HepG2 (cell line): ENCODE results near the gene CACNA1C. TPM values are rescaled to one million over a fixed set of nuclear protein-coding genes. Genes with fewer than 3 reads are reported as not detected.

Experiments
- AKNA ChIP-seq: sonication (generic); formaldehyde crosslinking; IDR thresholded peaks from 2 replicates; pipeline ENCODE4 v1.4.0; 2020; ENCODE audit warnings: missing genetic modification reagents, borderline replicate concordance
- EEA1 ChIP-seq: sonication (generic); formaldehyde crosslinking; IDR thresholded peaks from 2 replicates; pipeline ENCODE4 v1.5.1; 2020; ENCODE audit warnings: mild to moderate bottlenecking, missing genetic modification reagents, borderline replicate concordance
- GLI4 ChIP-seq: sonication (generic); formaldehyde crosslinking; IDR thresholded peaks from 2 replicates; pipeline ENCODE4 v1.5.1; 2020; ENCODE audit warnings: missing genetic modification reagents, mild to moderate bottlenecking, moderate library complexity, borderline replicate concordance
- HMGXB3 ChIP-seq: sonication (generic); formaldehyde crosslinking; IDR thresholded peaks from 2 replicates; pipeline ENCODE4 v1.4.0; 2020; ENCODE audit warnings: missing genetic modification reagents, borderline replicate concordance
- MYC ChIP-seq: sonication (generic); formaldehyde crosslinking; IDR thresholded peaks from 2 replicates; pipeline ENCODE4 v1.9.0; 2021; ENCODE audit warnings: missing genetic modification reagents, borderline replicate concordance
- TRIM24 ChIP-seq: sonication (generic); formaldehyde crosslinking; IDR thresholded peaks from 2 replicates; pipeline ENCODE4 v1.8.0; 2022; ENCODE audit warnings: mild to moderate bottlenecking, missing genetic modification reagents
- ZNF552 ChIP-seq: sonication (generic); formaldehyde crosslinking; IDR thresholded peaks from 2 replicates; pipeline ENCODE4 v1.9.0; 2022; ENCODE audit warnings: missing genetic modification reagents, mild to moderate bottlenecking, borderline replicate concordance
- polyA plus RNA-seq, 8 experiments: library from polyadenylated mRNA; depleted of rRNA in 3 of 8; stranded (reverse) in 7 of 8; unstranded in 1 of 8; fragments of >200 nt; fragmentation: Illumina TruSeq in 4 of 8; extraction: Trizol in 4 of 8; gene quantifications; 2 replicates each; pipeline versions ENCODE4 v1.2.1 to v1.2.3, GENCODE V29; 2011 to 2016; ENCODE audit warnings: low read depth in 4 of 8, missing spikeins in 1 of 8, mixed read lengths in 1 of 8; ENCODE audit not compliant: insufficient read depth in 1 of 8
- total RNA-seq, 5 experiments: library from RNA; depleted of rRNA; stranded (reverse); fragments of >200 nt; fragmentation: Illumina TruSeq; extraction: Trizol; gene quantifications; 2 replicates each; pipeline ENCODE4 v1.2.3, GENCODE V29; 2016; ENCODE audit warnings: low read depth in 1 of 5
- TF ChIP-seq, protein P1 (sequence below): sonication (generic); formaldehyde crosslinking; IDR thresholded peaks from 2 replicates; pipeline ENCODE4 v1.4.0; 2020; ENCODE audit warnings: low read depth, missing genetic modification reagents
- TF ChIP-seq, protein P2 (sequence below): IDR thresholded peaks from 2 replicates; pipeline ENCODE4 v1.6.1; 2012; ENCODE audit warnings: inconsistent platforms
- TF ChIP-seq, protein P3 (sequence below): sonication (generic); formaldehyde crosslinking; IDR thresholded peaks from 2 replicates; pipeline ENCODE4 v1.8.0; 2022; ENCODE audit warnings: mild to moderate bottlenecking, missing genetic modification reagents; ENCODE audit not compliant: insufficient replicate concordance
- TF ChIP-seq, protein P4 (sequence below): sonication (generic); formaldehyde crosslinking; IDR thresholded peaks from 2 replicates; pipeline ENCODE4 v1.4.0; 2020; ENCODE audit warnings: missing genetic modification reagents, borderline replicate concordance

CACNA1C gene
- total and polyA plus RNA-seq, 2 of the 13 experiments (the other 11 are each of a cell fraction or from before 2014, with no cell fraction given), result not detected

- TF ChIP-seq, protein P1, sequence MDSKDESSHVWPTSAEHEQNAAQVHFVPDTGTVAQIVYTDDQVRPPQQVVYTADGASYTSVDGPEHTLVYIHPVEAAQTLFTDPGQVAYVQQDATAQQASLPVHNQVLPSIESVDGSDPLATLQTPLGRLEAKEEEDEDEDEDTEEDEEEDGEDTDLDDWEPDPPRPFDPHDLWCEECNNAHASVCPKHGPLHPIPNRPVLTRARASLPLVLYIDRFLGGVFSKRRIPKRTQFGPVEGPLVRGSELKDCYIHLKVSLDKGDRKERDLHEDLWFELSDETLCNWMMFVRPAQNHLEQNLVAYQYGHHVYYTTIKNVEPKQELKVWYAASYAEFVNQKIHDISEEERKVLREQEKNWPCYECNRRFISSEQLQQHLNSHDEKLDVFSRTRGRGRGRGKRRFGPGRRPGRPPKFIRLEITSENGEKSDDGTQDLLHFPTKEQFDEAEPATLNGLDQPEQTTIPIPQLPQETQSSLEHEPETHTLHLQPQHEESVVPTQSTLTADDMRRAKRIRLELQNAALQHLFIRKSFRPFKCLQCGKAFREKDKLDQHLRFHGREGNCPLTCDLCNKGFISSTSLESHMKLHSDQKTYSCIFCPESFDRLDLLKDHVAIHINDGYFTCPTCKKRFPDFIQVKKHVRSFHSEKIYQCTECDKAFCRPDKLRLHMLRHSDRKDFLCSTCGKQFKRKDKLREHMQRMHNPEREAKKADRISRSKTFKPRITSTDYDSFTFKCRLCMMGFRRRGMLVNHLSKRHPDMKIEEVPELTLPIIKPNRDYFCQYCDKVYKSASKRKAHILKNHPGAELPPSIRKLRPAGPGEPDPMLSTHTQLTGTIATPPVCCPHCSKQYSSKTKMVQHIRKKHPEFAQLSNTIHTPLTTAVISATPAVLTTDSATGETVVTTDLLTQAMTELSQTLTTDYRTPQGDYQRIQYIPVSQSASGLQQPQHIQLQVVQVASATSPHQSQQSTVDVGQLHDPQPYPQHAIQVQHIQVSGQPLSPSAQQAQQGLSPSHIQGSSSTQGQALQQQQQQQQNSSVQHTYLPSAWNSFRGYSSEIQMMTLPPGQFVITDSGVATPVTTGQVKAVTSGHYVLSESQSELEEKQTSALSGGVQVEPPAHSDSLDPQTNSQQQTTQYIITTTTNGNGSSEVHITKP (CRISPR knock-in tag), result no peak
- no peak for TF ChIP-seq ZNF552 (CRISPR knock-in tag)
- TF ChIP-seq GLI4, result no peak
- no peak for TF ChIP-seq HMGXB3
- TF ChIP-seq, protein P2, sequence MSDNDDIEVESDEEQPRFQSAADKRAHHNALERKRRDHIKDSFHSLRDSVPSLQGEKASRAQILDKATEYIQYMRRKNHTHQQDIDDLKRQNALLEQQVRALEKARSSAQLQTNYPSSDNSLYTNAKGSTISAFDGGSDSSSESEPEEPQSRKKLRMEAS, result 0 out of 2 replicates have a peak, but pooled peaks have one; percentile 21
- TF ChIP-seq, protein P3, sequence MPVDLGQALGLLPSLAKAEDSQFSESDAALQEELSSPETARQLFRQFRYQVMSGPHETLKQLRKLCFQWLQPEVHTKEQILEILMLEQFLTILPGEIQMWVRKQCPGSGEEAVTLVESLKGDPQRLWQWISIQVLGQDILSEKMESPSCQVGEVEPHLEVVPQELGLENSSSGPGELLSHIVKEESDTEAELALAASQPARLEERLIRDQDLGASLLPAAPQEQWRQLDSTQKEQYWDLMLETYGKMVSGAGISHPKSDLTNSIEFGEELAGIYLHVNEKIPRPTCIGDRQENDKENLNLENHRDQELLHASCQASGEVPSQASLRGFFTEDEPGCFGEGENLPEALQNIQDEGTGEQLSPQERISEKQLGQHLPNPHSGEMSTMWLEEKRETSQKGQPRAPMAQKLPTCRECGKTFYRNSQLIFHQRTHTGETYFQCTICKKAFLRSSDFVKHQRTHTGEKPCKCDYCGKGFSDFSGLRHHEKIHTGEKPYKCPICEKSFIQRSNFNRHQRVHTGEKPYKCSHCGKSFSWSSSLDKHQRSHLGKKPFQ (CRISPR knock-in tag), result no peak
- no peak for TF ChIP-seq AKNA (CRISPR knock-in tag)
- no peak for TF ChIP-seq EEA1
- TF ChIP-seq, protein P4, sequence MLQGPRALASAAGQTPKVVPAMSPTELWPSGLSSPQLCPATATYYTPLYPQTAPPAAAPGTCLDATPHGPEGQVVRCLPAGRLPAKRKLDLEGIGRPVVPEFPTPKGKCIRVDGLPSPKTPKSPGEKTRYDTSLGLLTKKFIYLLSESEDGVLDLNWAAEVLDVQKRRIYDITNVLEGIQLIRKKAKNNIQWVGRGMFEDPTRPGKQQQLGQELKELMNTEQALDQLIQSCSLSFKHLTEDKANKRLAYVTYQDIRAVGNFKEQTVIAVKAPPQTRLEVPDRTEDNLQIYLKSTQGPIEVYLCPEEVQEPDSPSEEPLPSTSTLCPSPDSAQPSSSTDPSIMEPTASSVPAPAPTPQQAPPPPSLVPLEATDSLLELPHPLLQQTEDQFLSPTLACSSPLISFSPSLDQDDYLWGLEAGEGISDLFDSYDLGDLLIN (CRISPR knock-in tag), result no peak
- no peak for TF ChIP-seq TRIM24 (CRISPR knock-in tag)
- peak; percentile 55; the same call in 1 of the 2 replicates for TF ChIP-seq MYC (CRISPR knock-in tag)
Measured at GRCh38 chr12:2284857-2285256, 232.1 kb downstream of the CACNA1C start (continued).
